GM19238 (cell line): ENCODE data around the gene ZNF555.
"Not testable (repeated sequence)": the region's sequence is repeated elsewhere in the genome, so short reads cannot be mapped to it uniquely, and the experiment has no call there.

Source experiments
- DNase-seq: peaks from one replicate; pipeline ENCODE4 v3.0.0; 2011; ENCODE audit warnings: low spot score; ENCODE audit not compliant: insufficient read length

The ZNF555 gene

DNA sequence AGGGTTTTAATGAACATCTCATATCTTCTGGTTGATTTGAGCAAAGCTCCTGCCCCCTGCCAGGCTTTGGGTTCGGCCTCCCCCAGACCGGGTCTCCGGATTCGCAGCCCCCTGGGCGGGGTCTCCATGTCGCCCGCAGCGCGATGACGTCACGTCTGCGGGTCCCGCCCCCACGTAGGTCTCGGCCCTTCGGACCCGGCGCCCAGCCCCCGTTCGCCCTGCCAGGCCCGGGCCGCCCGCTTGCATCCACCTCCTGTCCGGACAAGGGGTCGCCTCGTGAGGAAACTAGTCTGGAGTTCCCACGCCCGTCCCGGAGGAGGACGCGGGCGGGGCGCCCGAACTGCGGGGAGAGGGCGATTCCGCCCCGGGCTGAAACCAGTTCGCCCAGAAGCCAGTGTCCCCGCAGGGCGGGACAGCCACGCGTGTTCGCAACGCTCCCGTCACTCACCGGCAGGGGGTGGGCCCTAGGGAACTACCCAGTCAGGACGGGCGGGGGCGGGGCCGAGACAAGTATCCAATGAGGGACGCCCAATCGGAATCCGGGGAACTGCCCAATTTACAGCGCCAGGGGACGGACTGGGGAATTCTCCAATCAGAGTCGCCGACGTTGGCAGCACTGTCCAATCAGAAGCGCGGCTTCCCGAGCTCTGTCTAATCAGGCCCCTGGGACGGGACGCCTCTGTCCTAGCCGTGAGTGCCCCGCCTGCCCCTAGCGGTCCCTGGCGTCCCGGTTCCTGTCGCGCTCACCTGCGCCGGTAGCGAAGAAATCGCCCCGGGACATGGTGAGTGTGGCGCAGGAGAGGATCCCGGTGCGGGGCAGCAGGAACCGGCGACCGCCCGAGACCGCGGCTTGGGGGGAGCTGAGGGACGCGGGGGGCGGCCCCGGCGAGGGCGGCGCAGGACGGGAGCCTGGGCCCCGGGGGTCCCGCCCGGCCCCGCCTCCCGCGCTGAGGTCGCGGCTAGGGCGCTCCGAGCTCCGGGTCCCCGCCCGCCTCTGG lies at the start of gene ZNF555:
Gene ZNF555, plus strand, starts transcription at position 682 of the 998 bp plus-strand sequence. Its CDS starts 98 bp downstream, at position 780.
- DNase-seq: peak; percentile 94

DNA sequence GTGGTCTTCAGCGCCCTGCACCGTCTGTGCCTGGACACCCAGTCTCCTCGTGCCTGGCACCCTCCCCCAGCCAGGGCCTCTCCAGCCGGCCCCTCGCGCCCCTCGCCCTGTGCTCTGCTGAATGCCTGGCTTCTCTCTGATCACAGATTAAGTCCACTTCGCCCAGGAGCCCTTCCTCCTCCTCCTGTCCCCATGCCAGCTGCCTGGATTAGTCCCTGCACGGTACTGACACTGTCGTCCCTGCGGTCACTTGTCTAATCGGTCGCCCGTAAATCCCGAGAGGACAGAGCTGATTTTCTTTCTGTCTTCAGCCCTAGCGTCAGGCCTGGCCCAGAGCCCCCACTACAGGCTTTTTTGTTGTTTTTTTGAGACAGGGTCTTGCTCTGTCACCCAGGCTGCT lies 49.4 kb upstream of the ZNF555 start:
- no peak for DNase-seq

DNA sequence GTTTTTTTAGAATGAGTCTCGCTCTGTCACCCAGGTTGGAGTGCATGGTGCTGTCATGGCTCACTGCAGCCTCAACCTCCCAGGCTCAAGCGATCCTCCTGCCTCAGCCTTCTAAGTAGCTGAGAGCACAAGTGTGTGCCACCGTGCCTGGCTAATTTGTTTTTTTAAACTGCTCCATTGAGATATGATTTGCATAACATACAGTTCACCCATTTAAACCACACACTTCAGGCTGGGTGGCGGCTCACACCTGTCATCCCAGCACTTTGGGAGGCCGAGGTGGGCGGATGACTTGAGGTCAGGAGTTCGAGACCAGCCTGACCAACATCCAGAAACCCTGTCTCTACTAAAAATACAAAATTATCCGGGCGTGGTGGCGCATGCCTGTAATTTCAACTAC lies 48.6 kb upstream of the ZNF555 start:
- DNase-seq: not testable (repeated sequence)

DNA sequence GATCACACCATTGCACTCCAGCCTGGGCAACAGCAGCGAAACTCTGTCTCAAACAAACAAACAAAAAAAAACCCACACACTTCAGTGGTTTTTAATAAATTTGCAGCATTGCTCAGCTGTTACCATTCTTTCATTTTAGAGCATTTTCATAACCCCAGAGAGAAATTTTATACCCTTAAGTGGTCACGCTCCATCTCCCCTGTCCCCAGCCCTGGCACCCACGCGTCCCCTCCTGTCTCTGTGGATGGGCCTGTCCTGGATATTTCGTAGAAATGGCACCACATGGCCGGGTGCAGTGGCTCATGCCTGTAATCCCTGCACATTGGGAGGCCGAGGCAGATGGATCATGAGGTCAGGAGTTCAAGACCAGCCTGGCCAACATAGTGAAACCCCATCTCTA lies 48.1 kb upstream of the ZNF555 start:
- DNase-seq: no peak

DNA sequence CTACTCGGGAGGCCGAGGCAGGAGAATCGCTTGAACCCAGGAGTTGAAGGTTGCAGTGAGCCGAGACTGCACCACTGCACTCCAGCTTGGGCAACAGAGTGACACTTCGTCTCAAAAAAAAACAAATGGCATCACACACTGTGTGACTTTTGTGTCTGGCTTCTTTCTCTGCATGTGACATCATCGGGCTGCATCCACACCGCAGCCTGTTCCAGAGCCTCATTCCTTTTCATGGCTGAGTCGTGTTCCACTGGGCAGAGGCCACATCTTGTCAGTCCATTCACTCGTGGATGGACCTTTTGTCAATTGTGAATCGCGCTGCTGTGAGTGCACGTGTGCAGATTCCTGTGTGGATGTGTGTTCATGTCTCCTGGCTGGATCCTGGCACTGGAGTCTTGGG lies 47.7 kb upstream of the ZNF555 start:
- no peak for DNase-seq

- no peak for DNase-seq
Measured at GRCh38 chr19:2795827-2796658, 45.2 kb upstream of the ZNF555 start.

- no peak for DNase-seq
Measured at GRCh38 chr19:2796659-2797266, 44.5 kb upstream of the ZNF555 start.

DNA sequence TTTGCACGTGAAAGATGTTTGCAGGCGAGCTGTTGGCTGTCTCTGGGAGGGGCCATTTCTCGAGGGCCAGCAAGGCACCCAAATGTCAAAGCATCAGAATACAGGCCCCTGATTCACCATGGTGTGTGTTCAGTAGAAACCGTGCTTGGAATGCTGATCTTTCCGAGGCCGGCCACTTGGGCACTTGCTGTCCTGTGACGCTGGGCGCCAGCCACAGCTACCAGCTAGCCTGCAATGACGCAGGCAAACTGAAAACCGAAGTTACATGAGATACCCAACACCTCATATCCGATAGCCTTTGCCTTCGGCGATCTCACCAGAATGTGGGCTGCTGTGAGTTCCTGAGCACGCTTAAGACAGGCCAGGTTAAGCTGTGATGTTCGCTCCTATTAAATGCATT lies 44.0 kb upstream of the ZNF555 start:
- DNase-seq: no peak

DNA sequence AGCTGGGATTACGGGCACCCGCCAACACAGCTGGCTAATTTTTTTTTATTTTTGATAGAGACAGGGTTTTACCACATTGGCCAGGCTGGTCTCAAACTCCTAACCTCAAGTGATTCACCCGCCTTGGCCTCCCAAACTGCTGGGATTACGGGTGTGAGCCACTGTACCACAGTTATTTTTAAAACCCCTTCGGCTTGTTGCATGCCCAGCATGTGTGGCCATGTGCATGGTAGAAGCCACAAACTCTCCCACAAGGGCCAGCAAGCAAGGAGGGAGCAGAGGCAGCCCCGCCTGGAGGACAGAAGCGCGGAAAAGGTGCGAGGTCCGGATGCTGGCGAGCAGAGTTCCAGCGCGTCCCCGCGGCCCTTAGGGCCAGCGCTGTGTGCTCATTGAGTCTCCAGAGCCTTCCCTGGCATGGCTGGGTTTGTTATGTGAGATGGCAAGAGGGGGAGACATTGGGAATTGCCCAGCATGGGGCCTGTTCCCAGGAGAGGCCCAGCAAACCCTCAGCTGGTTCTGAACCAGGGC lies 43.1 kb upstream of the ZNF555 start:
- no peak for DNase-seq

GRCh38 chr19:2798733-2799132 lies 42.5 kb upstream of the ZNF555 start:
- no peak for DNase-seq

DNA sequence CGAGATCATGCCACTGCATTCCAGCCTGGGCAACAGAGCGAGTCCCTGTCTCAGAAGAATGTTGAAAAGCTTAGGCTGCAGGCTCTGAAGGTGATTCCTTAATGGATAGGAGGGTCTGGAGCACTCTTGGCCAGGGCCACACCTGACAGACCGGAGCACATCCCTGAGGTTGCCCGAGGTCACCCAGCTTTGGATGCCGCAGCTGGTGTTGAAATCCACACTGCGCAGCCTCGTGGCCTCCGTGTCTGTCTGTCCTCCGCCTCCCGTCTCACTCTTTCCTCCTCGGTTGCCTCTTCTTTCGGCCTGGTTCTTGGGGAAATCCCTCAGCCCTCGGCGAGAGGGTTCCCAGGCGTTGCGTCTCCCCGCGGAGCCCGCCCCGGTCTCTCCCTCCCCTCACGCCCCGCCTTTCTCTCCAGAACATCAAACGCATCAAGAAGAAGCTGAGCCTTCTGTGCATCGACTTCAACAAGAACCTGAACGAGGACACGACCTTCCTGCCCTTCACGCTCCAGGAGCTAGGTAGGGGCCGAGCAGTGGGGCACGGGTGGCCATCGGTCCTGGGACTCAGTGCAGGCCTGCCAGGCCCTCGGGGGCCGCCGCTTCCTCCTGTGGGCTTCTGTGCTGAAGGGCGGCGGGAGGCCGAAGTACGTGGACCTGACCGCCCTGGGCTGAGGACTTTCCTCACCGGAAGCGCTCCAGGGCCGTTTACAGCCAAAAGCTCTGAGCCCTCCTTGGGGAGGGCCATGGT lies 41.8 kb upstream of the ZNF555 start:
- no peak for DNase-seq

DNA sequence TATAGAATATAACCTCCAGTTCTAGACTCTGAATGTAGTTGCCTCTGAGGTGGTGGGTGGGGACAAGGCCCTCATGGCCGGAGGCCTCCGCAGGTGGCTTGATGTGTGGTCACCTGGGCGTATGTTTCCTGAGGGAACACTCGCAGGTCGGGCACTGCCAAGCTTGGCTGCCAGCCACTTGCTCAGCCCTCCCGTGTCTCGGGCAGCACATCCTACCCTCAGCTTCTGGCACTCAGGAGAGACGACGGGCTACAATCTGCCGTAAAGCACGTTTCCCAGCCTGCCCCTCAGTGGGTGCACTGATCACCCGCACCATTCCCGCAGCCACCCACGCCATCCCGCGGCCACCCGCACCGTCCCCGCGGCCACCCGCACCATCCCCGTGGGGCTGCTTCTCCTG lies 40.8 kb upstream of the ZNF555 start:
- no peak for DNase-seq

DNA sequence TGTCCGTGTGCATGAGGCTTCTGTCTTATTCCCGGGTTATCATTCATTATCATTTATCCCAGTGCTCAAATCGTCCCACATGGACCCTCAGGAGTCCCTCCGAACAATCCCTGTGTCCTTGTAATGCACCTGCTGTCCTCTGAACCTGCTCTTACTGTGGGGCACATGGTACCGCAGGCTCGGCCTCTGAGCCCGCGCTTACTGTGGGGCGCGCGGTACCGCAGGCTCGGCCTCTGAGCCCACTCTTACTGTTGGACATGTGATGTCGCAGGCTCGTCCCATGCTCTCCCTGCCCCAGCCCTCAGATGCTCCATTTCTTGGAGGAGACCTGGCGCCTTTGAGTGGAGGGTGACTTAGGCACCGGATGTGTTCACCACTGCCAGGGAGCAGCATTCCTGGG lies 38.4 kb upstream of the ZNF555 start:
- DNase-seq: peak; percentile 2

DNA sequence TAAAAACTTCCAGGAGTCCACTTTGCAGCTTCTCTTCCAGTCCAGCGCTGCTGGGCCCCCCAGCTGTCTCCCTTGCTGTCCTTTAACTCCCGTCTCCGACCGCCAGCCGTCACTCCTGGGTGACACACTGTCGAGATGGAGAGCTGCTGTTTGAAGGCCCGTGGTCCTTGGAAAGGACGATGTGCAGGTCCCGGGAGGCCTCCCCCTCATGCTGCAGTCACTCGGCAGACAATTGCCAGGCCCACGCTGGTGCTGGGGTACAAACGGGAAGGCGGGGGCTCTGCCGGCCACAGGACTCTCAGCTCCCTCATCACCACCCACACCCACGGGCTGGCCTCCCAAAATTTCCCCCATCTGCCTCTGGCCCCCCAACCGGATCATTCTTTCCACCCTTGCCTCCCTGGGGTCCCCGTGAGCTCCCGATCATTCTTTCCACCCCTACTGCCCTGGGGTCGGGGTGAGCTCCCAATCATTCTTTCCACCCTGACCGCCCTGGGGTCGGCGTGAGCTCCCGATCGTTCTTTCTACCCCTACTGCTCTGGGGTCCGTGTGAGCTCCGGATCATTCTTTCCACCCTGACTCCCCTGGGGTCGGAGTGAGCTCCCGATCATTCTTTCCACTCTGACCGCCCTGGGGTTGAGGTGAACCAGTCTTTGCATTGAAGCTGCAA lies 37.7 kb upstream of the ZNF555 start:
- DNase-seq: peak; percentile 1

- DNase-seq: peak; percentile 7
Measured at GRCh38 chr19:2804156-2805004, 36.9 kb upstream of the ZNF555 start.

- DNase-seq: peak; percentile 0
Measured at GRCh38 chr19:2805261-2805900, 35.9 kb upstream of the ZNF555 start.

DNA sequence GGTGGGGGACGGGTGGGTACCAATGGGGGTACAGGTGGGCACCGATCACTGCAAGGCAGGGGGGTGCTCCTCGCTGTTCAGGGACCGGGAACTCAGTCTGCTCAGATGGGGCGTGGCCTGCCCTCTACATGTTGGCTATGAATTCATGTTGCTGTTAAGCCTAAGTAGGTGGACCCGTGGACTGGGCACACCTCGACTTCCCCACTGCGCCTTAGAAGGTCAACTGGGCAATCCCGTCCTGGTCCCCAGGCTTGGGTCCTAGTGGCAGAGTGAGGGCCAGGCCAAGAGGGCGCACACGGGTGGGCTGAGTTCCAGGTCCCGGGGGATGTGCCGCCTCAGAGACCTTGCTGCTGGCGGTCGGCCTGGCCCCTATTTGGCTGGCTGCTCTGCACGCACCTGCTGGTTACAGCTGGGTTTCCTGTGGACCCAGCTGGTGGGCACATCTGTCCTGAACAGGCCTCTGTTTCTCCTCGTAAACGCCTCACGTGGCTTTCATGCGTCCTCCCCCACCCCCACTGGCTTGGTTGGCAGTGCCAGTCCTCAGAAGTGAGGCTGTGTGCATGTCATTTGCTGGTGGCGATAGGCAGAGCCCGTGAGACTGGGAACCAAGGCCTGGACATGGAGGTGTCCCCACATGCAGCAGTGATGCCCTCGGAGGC lies 35.2 kb upstream of the ZNF555 start:
- DNase-seq: peak; percentile 3

DNA sequence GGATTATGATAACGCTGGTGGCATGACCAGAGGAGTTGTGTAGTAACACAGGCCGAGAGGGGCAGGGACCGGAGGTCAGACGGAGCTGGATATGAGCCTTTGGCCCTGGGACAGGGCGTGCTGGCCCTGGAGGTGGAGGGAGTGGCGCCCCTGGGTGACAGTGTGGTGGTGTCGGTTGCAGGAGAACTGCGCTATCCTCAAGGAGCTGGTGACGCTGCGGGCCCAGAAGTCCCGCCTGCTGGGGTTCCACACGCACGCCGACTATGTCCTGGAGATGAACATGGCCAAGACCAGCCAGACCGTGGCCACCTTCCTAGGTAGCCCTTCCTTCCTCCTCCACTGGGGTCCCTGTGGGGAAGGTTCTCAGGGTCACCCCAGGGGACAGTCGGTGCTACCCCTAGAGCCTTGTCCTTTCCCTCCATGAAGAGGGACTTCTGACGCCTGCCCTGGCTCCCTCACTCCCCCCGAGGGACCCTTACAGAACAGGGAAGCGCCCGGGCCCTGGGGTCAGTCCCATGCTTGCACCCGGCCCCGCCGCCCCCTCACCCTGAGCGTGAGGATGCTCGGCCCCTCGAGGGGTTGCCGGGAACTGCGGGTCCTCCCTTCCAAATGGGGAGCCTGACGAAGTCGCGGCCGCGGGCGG lies 34.4 kb upstream of the ZNF555 start:
- DNase-seq: peak; percentile 1
